Stimulated activated CD8-positive, alpha-beta memory T cell treated with anti-CD3 and anti-CD28 coated beads, Interleukin-12 subunit alpha, Interleukin-12 subunit beta, amount 100 ng/mL, for 1 hour (primary cell): ENCODE data around the gene CPNE1.
A peak's percentile ranks its signal among the peaks of the same experiment; 100 is the strongest.
"Not testable (repeated sequence)": the region's sequence is repeated elsewhere in the genome, so short reads cannot be mapped to it uniquely, and the experiment has no call there.

Source experiments
- DNase-seq: peaks from one replicate; pipeline ENCODE4 v3.0.0-alpha.2; 2020; ENCODE audit warnings: low read depth

The CPNE1 gene

GRCh38 chr20:35698298-35699126 is 33.8 kb upstream of the CPNE1 start:
- DNase-seq, result no peak

- no peak for DNase-seq
Observed at GRCh38 chr20:35697696-35698297, 33.1 kb upstream of the CPNE1 start.

GRCh38 chr20:35695978-35696377 is 31.3 kb upstream of the CPNE1 start:
- DNase-seq, result no peak

- no peak for DNase-seq
Observed at GRCh38 chr20:35695245-35695749, 30.6 kb upstream of the CPNE1 start.

GRCh38 chr20:35690265-35690664 is 25.6 kb upstream of the CPNE1 start:
- no peak for DNase-seq

- not testable (repeated sequence) for DNase-seq
Observed at GRCh38 chr20:35686872-35687271, 22.2 kb upstream of the CPNE1 start.

GRCh38 chr20:35685368-35685767 is 20.7 kb upstream of the CPNE1 start:
- DNase-seq, result not testable (repeated sequence)

- DNase-seq, result no peak
Observed at GRCh38 chr20:35681960-35682359, 17.3 kb upstream of the CPNE1 start.

- no peak for DNase-seq
Observed at GRCh38 chr20:35680452-35681183, 15.9 kb upstream of the CPNE1 start.

GRCh38 chr20:35674921-35675320 is 10.2 kb upstream of the CPNE1 start:
- DNase-seq, result no peak

GRCh38 chr20:35673884-35674283 is 9.2 kb upstream of the CPNE1 start:
- no peak for DNase-seq

- no peak for DNase-seq
Observed at GRCh38 chr20:35669681-35670080, 5.0 kb upstream of the CPNE1 start.

GRCh38 chr20:35669221-35669620 is 4.5 kb upstream of the CPNE1 start:
- DNase-seq, result no peak

- no peak for DNase-seq
Observed at GRCh38 chr20:35665949-35666288, 1.2 kb upstream of the CPNE1 start.

- DNase-seq, result peak; percentile 28
Observed at GRCh38 chr20:35663516-35664465, 909 bp downstream of the CPNE1 start.

GRCh38 chr20:35662551-35662950 is 2.1 kb downstream of the CPNE1 start:
- DNase-seq, result no peak

- no peak for DNase-seq
Observed at GRCh38 chr20:35661908-35662307, 2.8 kb downstream of the CPNE1 start.

- no peak for DNase-seq
Observed at GRCh38 chr20:35661053-35661452, 3.6 kb downstream of the CPNE1 start.

- DNase-seq, result no peak
Observed at GRCh38 chr20:35660122-35660937, 4.4 kb downstream of the CPNE1 start.

- no peak for DNase-seq
Observed at GRCh38 chr20:35657271-35657670, 7.4 kb downstream of the CPNE1 start.

- no peak for DNase-seq
Observed at GRCh38 chr20:35654415-35654814, 10.3 kb downstream of the CPNE1 start.
